GM21360 (cell line): ENCODE data around the gene MCF2.
A peak's percentile ranks its signal among the peaks of the same experiment; 100 is the strongest.
"Not testable (repeated sequence)": the region's sequence is repeated elsewhere in the genome, so short reads cannot be mapped to it uniquely, and the experiment has no call there.

Experiments
- ATAC-seq: cut with Tn5 transposase; IDR thresholded peaks from one replicate; pipeline ENCODE4 v1.9.1; 2021; ENCODE audit warnings: mild to moderate bottlenecking, moderate library complexity; ENCODE audit not compliant: unreplicated experiment

MCF2 gene

GRCh38 chrX:139708067-139708466 lies at the start of gene MCF2:
Gene MCF2 (minus strand): TSS chrX:139708167. CDS start chrX:139651744, 56,423 bp downstream.
- ATAC-seq = no peak

- no peak for ATAC-seq
Observed at GRCh38 chrX:139751053-139751452, 43.1 kb upstream of the MCF2 start.

- ATAC-seq = no peak
Observed at GRCh38 chrX:139750390-139750789, 42.4 kb upstream of the MCF2 start.

GRCh38 chrX:139739138-139739537 lies 31.2 kb upstream of the MCF2 start:
- ATAC-seq = peak; percentile 92

GRCh38 chrX:139738581-139738980 lies 30.6 kb upstream of the MCF2 start:
- no peak for ATAC-seq

- ATAC-seq = no peak
Observed at GRCh38 chrX:139736151-139736550, 28.2 kb upstream of the MCF2 start.

GRCh38 chrX:139734996-139735395 lies 27.0 kb upstream of the MCF2 start:
- no peak for ATAC-seq

GRCh38 chrX:139725720-139726119 lies 17.8 kb upstream of the MCF2 start:
- peak; percentile 96 for ATAC-seq

- ATAC-seq = no peak
Observed at GRCh38 chrX:139724626-139725025, 16.7 kb upstream of the MCF2 start.

- no peak for ATAC-seq
Observed at GRCh38 chrX:139720979-139721378, 13.0 kb upstream of the MCF2 start.

GRCh38 chrX:139720136-139720535 lies 12.2 kb upstream of the MCF2 start:
- ATAC-seq = no peak

- no peak for ATAC-seq
Observed at GRCh38 chrX:139702658-139703057, 5.3 kb downstream of the MCF2 start.

- ATAC-seq = no peak
Observed at GRCh38 chrX:139692908-139693307, 15.1 kb downstream of the MCF2 start.

- ATAC-seq = no peak
Observed at GRCh38 chrX:139692506-139692849, 15.5 kb downstream of the MCF2 start.

GRCh38 chrX:139691843-139692505 lies 16.0 kb downstream of the MCF2 start:
- no peak for ATAC-seq

- no peak for ATAC-seq
Observed at GRCh38 chrX:139691493-139691842, 16.5 kb downstream of the MCF2 start.

GRCh38 chrX:139685175-139685574 lies 22.8 kb downstream of the MCF2 start:
- ATAC-seq = not testable (repeated sequence)

GRCh38 chrX:139680356-139680755 lies 27.6 kb downstream of the MCF2 start:
- ATAC-seq = no peak

GRCh38 chrX:139647597-139647996 lies 60.4 kb downstream of the MCF2 start:
- ATAC-seq = peak; percentile 100

- no peak for ATAC-seq
Observed at GRCh38 chrX:139642241-139642927, 65.6 kb downstream of the MCF2 start.

- ATAC-seq = no peak
Observed at GRCh38 chrX:139640259-139640658, 67.7 kb downstream of the MCF2 start.

- ATAC-seq = no peak
Observed at GRCh38 chrX:139639253-139639652, 68.7 kb downstream of the MCF2 start.

- ATAC-seq = no peak
Observed at GRCh38 chrX:139600105-139600504, 107.9 kb downstream of the MCF2 start.
